GM18861 (cell line): ENCODE measurements around the gene TMCO4.
"Not testable (repeated sequence)": the region's sequence is repeated elsewhere in the genome, so short reads cannot be mapped to it uniquely, and the experiment has no call there.

Experiments
- ATAC-seq: cut with Tn5 transposase; IDR thresholded peaks from one replicate; pipeline ENCODE4 v1.9.1; 2021; ENCODE audit not compliant: unreplicated experiment

TMCO4 gene

DNA sequence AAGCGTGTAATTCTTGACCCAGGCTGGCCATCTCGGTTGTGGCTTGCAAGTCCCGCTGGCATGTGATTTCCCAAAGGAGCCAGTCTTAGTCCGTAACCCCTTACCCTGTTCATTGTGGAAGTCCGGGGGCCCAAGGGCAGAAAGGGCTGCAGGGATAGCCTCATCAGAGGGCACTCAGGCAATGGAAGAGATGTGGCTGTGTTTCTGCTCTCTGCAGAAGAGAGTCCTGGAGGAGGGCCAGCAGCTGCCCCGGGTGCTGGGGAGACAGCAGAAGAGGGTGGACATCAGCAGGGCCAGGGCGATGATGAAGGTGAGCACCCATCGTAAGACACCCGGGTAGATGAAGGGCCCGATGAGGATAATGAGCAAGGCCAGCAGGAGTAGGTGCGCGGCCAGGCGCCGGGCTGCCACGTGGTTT, 14.5 kb upstream of the TMCO4 start:
- no peak for ATAC-seq

DNA sequence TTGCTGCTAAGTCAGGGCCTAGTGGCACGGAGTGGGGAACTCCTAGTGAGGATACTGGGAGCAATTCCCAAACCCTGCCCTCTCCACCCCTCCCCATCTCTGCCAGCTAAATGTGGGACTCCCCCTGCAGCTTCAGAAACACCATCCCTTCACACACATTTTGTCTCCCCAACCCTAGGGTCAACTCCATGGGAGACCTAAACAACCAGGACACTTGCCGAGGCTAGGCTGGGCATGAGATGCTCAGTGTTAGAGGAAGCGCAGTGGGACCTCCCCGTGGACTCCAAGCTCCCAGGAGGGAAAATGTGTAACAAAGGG, 13.9 kb upstream of the TMCO4 start:
- ATAC-seq, result no peak

DNA sequence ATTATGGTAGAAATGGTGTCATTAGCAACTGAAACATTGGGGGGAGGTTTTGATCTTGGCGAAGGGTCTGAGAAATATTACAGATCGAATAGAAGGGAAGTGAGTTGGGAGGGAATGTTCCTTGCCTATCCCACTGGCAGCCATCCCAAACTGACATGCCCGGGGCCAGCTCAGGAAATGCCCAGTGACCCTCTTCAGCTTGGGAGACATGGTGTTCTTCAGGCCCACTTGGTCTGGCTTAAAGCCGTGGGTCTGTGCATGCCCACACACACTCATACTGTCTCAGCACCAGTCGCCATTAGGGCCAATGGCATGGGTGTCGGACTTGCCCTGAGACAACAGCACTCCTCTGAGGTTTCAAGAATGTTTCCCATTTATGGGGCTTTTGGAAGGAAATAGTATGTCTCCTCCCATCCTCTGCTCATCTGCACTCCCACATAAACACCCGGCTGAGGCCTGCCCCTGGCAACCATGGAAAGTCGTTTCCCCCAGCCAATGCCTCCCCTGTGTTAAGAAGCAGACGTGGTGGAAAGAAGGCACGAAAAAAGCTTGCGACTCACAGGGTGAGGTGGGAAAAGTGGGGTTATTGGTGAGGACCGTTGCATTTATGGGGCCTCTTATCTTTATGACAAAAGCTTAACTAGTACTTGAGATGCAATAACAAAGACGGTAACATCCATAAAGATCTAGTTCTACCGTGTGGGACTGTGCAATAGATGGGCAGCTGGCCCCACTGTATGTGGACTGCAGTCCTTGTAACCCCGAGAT, 13.3 kb upstream of the TMCO4 start:
- ATAC-seq, result no peak

DNA sequence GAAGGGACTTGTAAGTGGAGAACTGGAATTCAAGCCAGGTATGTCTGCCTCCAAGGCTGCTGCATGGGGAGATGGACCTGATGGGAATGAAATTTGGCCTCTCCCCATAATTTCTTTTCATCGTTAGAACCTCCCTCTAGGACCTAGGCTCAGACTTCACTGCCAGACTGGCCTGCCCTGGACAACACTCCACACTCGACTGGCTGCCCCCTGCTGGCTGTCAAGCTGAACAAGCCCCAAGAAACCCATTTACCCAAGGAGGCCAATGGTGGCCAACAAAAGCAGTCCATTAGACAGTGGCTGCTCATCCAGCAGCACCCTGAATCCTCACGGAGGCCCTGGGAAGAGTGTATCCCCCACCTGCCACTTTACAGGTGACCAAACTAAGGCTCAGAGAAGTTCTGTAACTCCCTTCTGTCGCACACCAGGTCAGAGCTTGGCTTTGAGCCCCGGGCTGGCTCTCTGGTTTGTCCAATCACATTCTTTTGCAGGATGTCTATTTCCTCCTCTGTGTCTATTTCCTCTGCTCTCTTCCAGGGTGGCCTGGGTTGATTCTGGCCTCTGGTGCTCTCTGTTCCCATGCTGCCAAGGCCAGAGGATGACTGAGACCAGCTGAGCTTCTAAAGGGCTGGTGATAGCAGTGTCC, 11.6 kb upstream of the TMCO4 start:
- no peak for ATAC-seq

DNA sequence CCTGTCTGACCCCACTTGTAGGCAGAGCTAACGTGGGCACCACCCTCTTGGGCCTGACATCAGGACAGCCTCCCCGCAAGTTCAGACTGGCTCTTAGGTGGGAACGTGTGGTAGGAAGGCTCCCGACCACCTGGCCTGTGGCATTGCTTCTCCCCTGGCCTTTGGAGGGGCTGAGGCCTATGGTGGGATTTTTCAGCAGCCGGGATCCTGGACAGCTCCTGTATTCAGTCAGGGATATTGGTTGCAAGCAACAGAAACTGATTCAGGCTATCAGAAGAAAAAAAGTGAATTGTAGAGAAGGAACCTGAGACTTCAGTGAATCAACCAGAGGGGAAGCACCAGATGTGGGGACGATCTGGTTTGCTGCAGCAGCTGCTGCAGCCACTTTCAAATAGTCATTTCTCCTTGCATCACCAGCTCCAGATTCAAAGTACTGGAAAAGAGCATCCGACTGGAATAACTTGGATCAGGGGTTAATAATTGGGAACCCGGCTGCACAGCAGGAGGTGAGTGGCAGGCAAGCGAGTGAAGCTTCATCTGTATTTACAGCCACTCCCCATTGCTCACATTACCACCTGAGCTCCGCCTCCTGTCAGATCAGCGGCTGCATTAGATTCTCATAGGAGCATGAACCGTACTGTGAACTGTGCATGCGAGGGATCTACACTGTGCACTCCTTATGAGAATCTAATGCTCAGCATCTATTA, 9.5 kb upstream of the TMCO4 start:
- ATAC-seq, result no peak

DNA sequence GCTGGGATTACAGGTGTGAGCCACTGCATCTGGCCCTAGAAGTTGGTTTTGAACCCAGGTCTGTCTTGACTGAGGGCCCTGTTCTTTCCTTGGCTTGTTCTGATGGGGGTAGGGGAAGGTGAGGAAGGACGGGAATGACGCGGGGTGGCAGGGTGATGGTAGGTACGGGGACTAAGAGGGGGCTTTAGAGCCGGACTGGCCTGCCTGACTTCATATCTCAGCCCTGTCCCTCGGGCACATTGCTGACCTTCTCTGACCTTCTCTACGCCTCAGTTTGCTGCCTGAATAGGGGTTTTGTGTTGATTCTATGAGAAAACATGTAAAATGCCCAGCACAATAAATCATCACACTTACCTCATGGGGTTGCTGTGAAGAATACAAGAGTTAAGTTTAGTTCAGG, 8.6 kb upstream of the TMCO4 start:
- ATAC-seq, result no peak

DNA sequence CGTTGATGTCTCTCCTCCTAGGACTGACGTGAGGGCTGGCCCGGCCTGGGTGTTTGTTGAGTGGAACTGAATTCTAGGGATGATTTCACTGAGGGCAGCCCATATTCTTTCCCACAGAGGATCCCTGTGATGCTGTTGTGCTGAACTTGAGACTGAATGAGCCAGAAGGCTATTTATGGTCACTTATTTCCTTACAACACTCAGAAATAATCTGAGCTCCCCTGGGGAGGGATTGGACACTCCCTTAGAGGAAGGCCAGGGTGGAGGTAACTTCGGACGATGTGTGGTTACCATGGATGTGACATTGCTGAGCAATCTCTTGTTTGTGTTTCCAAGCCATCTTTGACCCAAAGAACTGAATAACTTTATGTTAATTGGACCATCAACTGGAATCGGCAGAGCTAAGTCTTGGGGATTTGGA, 5.1 kb upstream of the TMCO4 start:
- no peak for ATAC-seq

DNA sequence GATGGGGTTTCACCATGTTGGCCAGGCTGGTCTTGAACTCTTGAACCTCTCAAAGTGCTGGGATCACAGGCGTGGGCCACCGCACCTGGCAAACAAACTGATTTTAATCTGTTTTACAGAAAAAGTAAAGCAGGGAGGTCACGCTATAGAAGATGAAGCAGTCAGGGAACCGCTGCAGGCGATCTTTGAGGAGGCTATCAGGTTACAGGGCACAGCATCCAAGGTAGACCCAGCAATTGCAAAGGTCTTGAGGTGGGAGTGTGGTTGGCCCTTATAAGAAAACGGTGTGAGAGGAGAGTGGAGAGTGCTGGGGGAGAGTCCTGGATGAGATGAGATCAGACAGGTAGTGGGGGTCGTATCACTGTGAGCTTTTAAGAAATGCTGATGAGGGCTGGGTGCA, 2.6 kb upstream of the TMCO4 start:
- ATAC-seq, result no peak

DNA sequence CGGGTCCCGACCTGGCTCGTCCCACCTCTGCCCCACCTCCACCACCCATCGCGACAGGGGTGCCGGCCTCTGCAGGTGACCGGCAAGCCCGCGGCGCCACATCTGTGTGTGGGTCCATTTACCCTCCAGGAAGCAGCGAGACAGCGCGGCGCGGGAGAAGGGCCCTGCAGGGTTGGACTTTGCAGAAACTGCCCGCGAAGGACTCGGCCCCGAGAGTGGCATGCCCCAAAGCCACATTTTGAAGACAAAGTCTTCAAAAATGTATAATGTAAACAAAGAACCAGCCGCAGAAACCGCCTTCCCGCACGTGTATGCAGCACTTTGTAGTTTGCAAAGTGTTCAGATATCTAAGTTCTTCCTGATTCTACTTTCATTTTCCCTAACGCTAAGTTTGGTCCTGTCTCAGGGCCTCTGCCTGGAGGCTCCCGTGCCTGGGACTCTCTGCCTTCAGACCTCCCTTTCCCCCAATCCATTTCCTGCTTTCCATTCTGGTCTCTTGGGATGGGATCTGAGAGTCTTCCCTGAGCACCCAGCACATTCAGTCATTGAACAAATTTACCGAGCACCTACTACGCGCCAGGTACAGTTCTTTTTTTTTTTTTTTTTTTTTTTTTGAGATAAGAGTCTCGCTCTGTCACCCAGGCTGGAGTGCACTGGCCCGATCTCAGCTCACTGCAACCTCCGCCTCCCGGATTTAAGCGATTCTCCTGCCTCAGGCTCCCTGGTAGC, 524 bp upstream of the TMCO4 start:
- ATAC-seq, result no peak

DNA sequence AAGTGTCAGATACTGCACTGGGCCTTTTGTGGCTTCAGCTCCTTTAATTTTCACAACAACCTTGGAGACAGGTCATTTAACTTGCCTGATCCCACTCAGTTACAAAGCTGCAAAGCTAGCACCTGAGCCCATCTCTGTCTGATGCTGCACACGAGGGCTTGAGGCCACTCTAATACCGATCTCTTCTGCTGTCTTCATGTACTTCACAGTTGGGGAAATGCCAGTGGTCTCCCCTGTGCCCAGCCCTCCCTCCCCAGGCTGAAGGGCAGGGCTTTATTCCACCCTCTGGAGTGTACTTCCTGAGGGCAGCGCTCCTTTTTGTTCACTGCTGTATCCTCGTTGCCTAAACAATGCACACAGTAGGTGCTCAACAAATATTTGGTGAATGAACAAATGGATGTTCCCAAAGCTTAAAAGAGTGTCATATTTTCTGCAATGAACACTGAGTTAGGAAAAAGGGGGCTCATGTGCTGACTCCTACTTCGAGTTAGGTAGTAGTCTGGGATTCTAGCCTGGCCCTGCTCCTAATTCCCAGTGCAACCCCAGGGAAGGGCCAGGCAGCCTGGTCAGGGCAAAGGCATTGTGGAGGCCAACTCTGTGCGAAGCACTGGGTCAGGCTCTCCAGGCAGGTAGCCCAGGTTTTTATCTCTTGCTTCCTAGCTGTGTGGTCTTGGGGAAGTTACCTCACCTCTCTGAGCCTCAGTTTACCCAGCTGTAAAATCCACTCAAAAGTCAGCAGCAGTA, 1.1 kb downstream of the TMCO4 start:
- no peak for ATAC-seq

DNA sequence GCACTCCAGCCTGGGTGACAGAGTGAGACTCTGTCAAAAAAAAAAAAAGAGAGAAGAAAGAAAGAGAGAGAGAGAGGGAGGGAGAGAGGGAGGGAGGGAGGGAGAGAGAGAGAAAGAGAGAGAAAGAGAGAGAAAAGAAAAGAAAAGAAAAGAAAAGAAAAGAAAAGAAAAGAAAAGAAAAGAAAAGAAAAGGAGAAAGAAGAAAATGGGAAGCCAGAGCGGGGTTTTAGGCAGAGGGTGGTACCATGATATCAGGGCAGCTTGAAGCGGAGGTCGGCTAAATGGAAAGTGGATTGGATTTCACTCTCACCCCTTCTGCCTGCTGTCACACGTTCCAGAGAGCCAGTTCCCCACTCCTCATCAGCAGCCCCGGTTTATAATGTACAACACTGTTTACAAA, 1.9 kb downstream of the TMCO4 start:
- no peak for ATAC-seq

DNA sequence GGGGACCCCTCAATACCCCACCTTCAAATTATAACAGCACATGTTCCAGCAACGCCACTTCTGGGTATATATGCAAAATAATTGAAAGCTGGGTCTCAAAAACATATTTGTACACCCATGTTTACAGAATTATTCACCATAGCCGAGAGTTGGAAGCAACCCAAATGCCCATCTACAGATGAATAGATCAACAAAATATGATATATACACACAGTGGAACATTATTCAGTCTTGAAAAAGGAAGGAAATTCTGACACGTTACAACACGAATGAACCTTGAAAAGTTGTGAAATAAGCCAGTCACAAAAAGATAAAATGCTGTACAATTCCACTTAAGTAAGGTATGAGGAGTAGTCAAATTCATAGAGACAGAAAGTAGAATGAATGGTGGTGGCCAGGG, 5.1 kb downstream of the TMCO4 start:
- ATAC-seq, result no peak

DNA sequence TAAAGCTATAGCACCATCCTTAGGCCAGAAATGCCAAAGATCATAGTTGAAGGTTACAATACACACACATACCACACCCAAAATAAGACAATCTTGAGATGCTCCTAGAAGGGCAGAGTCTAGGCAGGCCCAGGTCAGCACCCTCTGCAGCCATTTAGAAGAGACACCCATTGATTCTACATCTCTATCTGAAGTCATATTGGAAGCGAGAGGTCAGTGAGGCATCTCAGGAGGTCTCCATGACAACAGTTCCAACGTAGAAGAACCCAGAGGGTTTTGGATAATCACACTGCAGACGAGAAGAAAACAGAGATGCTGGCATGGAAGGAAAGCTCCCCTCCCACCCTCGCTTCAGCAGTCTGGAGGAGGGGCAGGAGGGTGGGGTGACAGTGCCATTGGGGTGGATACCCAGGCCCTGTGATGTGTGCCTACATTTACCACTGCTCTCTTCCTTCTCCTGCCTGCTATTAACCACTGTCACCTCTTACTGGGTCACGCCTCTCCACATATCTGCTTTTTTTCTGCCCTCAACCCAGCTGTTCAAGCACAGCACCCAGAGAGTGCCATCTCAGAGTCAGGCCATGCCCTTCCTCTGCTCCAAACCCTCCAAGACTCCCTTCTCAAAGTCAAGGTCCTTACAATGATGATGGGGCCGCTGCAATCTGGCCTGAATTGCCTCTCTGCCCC, 6.2 kb downstream of the TMCO4 start:
- ATAC-seq, result no peak

DNA sequence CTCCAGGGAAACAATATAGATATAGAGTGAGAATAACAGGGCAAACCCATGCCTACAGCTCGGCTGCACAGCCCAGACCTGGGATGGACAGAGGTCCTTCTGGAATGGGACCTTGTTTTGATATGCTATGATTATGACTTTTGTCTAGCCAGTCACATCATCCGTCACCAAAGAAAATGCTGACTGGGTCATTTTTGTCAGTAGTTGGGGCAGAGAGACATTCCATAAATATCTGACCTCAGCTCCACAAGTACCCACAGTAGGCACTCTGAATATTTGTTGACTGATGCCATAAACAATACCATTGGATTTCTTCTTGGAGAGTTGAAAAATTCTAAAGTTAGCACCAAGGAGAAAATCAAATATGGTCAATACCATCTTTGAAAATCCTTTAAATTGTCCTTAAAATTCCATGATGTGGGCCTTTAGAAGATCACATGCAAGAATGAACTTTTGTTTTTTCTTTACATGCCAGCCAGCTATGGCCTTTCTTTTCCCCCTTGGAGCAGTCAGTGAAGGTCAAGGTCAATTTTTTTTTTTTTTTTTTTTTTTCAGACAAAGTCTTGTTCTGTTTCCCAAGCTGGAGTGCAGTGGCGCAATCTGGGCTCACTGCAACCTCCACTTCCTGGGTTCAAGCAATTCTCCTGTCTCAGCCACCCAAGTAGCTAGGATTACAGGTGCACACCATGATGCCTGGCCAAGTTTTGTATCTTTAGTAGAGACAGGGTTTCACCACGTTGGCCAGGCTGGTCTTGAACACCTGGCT, 7.3 kb downstream of the TMCO4 start:
- no peak for ATAC-seq

DNA sequence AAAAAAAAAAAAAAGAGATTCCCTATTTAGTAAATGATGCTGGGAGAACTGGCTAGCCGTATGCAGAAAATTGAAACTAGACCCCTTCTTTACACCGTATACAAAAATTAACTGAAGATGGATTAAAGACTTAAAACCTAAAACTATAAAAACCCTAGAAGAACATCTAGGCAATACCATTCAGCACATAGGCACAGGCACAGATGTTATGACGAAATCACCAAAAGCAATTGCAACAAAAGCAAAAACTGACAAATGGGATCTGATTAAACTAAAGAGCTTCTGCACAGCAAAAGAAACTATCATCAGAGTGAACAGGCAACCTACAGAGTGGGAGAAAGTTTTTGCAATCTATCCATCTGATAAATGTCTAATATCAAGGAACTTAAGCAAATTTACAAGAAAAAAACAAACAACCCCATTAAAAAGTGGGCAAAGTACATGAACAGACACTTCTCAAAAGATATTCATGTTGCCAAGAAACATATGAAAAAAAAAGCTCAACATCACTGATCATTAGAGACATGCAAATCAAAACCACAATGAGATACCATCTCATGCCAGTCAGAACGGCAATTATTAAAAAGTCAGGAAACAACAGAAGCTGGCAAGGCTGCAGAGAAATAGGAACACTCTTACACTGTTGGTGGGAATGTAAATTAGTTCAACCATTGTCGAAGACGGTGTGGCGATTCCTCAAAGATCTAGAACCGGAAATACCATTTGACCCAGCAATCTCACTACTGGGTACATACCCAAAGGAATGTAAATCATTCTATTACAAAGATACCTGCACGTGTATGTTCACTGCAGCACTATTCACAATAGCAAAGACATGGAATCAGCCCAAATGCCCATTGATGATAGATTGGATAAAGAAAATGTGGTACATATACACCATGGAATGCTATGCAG, 9.4 kb downstream of the TMCO4 start:
- not testable (repeated sequence) for ATAC-seq

DNA sequence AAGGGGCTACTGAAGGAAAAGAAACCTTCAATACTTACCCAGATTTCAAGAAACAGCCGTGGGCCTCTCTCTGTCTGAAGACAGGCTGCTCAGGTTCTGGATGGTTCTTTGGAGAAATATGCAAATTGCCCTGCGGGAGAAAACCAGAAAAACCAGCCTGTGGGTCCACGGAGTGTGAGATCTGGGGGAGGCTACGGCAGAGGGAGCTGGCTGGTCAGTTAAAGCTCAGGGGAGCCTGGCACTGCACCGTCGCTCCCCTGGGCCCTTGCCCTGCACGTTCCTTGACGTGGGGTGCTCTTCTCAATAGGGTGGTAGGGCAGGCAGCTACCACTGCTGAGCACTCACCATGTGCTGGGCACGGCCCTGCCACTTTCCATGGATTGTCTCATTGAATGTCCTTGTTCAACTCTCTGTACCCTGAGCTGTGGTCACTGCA, 12.7 kb downstream of the TMCO4 start:
- ATAC-seq, result no peak

DNA sequence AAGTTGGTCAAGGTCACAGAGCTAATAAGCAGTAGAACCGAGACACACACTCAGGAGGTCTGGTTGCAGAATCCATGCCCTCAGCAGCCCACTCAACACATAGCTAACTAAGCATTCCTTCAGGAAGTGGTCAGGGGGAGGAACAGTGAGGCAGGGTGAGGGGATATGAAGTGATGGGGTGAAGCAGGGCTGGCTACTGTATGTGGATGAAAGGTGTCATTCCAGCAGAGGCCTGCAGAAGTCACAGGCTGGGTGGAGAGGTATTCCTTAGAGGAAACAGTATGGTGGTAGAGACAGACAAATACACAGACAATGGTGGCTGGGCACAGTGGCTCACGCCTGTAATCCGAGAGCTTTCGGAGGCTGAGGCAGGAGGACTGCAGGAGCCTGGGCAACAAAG, 14.1 kb downstream of the TMCO4 start:
- ATAC-seq, result no peak

DNA sequence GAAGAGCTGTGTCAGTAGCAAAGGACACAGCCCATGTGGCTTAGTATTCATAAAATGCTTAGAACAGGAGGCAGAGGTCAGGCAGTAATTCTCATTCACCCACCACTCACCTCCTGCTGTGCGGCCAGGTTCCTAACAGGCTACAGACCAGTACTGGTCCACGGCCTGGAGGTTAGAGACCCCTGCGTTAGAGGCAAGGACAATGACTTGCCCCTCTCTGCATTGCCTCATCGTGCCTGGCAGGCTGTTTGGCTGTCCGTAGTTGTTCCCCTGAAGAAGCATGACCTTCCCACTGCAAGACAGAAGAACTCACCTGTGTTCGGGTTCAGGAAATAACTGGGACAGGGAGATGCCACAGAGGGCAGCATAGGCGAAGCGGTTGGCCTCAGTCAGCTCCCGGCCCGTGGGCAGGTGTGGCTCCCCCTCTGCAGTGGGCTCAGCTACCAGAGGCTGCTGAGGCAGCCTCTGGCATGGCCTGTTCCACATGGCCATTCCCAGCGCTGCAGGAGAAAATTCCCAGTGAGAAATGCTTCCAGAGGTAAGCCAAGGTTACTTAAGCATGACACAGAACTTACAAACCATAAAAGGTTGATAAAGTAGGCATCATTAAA, 19.3 kb downstream of the TMCO4 start:
- no peak for ATAC-seq
